Measurements from ENCODE around the gene DPP10.

The DPP10 gene

GRCh38 chr2:115609978-115610377 is 1167.5 kb downstream of the DPP10 start:
- TF ChIP-seq ZFX (IDR thresholded peaks at IDR 0.05; ENCODE audit: borderline replicate concordance), result no peak
- no peak for TF ChIP-seq CTCF (IDR thresholded peaks at IDR 0.05)
- H3K27ac ChIP-seq, result no peak overlapping the region

- H3K27ac ChIP-seq, result no peak overlapping the region
- TF ChIP-seq CTCF (IDR thresholded peaks at IDR 0.05), result no peak
- no peak for TF ChIP-seq ZFX (IDR thresholded peaks at IDR 0.05; ENCODE audit: borderline replicate concordance)
Observed at GRCh38 chr2:115610888-115611287, 1168.4 kb downstream of the DPP10 start.

- TF ChIP-seq ZFX (IDR thresholded peaks at IDR 0.05; ENCODE audit: borderline replicate concordance), result no peak
- no peak for TF ChIP-seq CTCF (IDR thresholded peaks at IDR 0.05)
- no peak overlapping the region for H3K27ac ChIP-seq
Observed at GRCh38 chr2:115624332-115624731, 1181.9 kb downstream of the DPP10 start.

- H3K27ac ChIP-seq, result no peak overlapping the region
- no peak for TF ChIP-seq ZFX (IDR thresholded peaks at IDR 0.05; ENCODE audit: borderline replicate concordance)
- no peak for TF ChIP-seq CTCF (IDR thresholded peaks at IDR 0.05)
Observed at GRCh38 chr2:115634578-115634977, 1192.1 kb downstream of the DPP10 start.

- no peak for TF ChIP-seq ZFX (IDR thresholded peaks at IDR 0.05; ENCODE audit: borderline replicate concordance)
- TF ChIP-seq CTCF (IDR thresholded peaks at IDR 0.05), result no peak
- H3K27ac ChIP-seq, result no peak overlapping the region
Observed at GRCh38 chr2:115635430-115635829, 1193.0 kb downstream of the DPP10 start.

- no peak for TF ChIP-seq ZFX (IDR thresholded peaks at IDR 0.05; ENCODE audit: borderline replicate concordance)
- no peak for TF ChIP-seq CTCF (IDR thresholded peaks at IDR 0.05)
- no peak overlapping the region for H3K27ac ChIP-seq
Observed at GRCh38 chr2:115649731-115650130, 1207.3 kb downstream of the DPP10 start.

- no peak for TF ChIP-seq ZFX (IDR thresholded peaks at IDR 0.05; ENCODE audit: borderline replicate concordance)
- TF ChIP-seq CTCF (IDR thresholded peaks at IDR 0.05), result no peak
- no peak overlapping the region for H3K27ac ChIP-seq
Observed at GRCh38 chr2:115650827-115651226, 1208.4 kb downstream of the DPP10 start.

Measured in 22Rv1 (cell line).